SK-N-MC (cell line): ENCODE data around the gene MTFR1L.

Experiments used
- EZH2 ChIP-seq: fragments of 200-600 bp; sonication (generic); IDR thresholded peaks from one replicate; pipeline ENCODE4 v1.6.1; 2017; ENCODE audit warnings: antibody characterized with exemption
- POLR2AphosphoS5 ChIP-seq: IDR thresholded peaks from 2 replicates; pipeline ENCODE4 v1.6.1; 2012; ENCODE audit warnings: mild to moderate bottlenecking, low read depth, low read length, borderline replicate concordance

DNA sequence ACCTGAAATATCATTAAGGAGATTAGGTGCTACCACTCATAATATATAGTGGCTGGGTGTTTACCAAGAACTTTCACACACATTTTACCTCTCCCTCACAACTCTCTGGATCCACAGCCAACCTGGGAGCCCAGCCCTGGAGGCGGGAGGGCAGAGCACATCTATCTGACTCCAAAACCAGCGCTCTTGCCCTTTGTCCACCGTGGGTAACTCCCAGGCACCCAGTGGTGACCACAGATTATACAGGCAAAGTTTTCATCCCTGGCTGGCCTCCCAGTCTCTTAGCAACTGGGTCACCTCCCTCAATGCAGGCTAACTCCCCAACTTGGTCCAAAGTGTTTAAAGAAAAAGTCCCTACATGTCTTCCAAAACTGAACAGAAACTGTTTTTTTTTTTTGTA is 53.4 kb downstream of the MTFR1L start:
- TF ChIP-seq EZH2 = no peak
- no peak for TF ChIP-seq POLR2AphosphoS5
